ENCODE results near the gene EML3.

EML3 gene

DNA sequence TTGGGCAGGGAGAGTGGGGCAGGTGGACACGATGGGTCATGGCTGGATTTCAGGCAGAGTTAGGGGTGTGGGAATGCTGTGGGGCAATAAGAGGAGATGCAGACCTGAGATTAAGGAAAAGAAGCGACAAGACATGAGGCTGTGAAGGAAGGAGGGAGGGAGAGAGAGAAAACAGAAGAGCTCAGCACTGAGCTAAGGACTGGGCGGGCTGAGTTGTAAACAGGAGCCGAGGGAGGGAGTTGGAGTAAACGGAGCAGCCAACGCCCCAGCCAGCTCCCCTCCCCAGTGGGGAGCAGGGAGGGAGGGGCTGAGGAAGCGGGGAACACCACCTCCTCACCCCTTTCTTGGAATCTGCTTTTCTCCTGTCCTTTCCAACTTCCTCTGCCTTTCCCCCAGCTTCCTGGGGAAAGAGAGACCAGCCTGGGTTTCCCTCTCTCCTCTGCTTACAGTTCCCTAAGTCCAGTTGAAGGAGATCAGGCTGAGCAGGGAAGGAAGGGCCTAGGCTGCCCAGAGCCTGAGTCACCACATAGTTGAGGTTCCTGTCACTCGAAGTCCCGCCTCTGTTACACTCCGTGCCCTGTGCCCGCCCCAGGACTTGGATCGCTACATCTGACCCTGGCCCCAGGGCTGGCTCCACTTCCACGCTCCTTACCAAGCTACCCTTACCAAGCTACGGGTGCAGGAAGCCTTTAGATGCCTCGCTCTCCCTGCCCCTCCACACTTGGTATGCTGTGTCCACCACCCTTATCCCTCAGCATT, 59.3 kb downstream of the EML3 start:
- H3K4me3 ChIP-seq (ENCODE audit: low read depth, low read length), result no peak overlapping the region

DNA sequence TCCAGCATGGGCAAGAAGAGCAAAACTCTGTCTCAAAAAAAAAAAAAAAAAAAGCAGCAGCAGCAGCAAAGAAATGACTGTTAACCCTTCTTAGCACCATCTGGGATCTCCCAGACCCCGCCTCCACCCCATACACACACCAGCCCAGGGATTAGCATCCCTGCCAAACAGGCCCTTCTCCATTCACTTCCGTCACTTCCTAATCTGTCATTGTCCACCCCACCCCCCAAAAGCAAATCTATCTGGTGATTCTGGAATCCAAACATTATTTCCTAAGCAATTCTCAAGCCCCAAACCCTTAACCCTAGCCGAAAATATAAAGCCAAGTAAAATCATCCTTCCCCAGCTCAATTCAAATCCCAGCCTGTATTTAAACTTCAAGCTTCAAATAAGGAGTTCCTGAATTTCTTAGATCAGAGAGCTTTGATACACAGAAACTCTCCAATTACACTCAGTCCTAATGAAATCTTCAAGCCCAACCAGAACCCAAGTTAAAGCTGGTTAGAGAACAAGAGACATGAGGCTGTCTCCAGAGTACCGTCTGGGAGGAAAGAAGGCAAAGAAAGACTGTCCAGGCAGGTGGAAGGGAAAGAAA, 60.0 kb downstream of the EML3 start:
- no peak overlapping the region for H3K4me3 ChIP-seq (ENCODE audit: low read depth, low read length)
